ENCODE measurements around the gene KRTAP9-9. TPM values are rescaled to one million over a fixed set of nuclear protein-coding genes. Genes with fewer than 3 reads are reported as not detected.
"Not testable (repeated sequence)": the region's sequence is repeated elsewhere in the genome, so short reads cannot be mapped to it uniquely, and the experiment has no call there.

Gene KRTAP9-9
- total and polyA plus RNA-seq, 2 donors from 2014 or later = not detected

GRCh38 chr17:41249637-41250240 is 5.4 kb upstream of the KRTAP9-9 start, which contains the start of gene KRTAP9-4:
TSS of gene KRTAP9-4 (plus strand) at chr17:41249687. CDS start at chr17:41249721, 34 bp downstream.
- H3K9ac ChIP-seq (ENCODE audit: low read length in 3 of 3); H3K9me3 ChIP-seq (ENCODE audit: control insufficient read depth in 2 of 3, insufficient read depth in 1 of 3, low read length in 3 of 3); FAIRE-seq; H3K27ac ChIP-seq (ENCODE audit: low read depth in 2 of 2, low read length in 2 of 2); H3K4me3 ChIP-seq (ENCODE audit: low read length in 3 of 3); intact Hi-C loops (cut with DNase I); DNase-seq; H3K4me1 ChIP-seq (ENCODE audit: control insufficient read depth in 2 of 3, insufficient read depth in 2 of 3, low read depth in 1 of 3, low read length in 3 of 3); H3K27me3 ChIP-seq (ENCODE audit: control insufficient read depth, insufficient read depth, low read length); H3K36me3 ChIP-seq (ENCODE audit: control insufficient read depth in 2 of 3, insufficient read depth in 3 of 3, low read length in 3 of 3): not testable (repeated sequence)

DNA sequence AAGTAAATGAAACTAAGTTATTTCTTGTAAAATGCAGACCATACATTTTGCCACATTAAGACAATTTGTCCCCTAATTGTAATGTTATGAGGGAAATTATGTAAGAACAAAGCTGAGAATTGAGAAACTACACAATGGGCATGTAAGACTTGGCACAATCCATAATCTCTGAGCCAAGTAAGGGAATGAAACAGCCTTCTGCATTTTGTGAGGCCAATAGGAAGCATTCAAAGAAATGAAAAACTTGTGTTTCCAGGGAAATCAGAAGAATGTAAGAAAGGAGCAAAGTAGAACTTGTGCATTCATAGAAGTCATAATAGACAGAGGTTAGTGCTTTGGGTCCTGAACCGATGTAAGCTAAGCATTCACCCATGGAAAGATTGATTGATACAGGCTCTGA is 3.9 kb upstream of the KRTAP9-9 start:
- intact Hi-C loops (cut with DNase I) = no loop called here
- H3K4me3 ChIP-seq (ENCODE audit: low read length in 3 of 3) = no peak overlapping the region
- H3K4me1 ChIP-seq (ENCODE audit: control insufficient read depth in 2 of 3, insufficient read depth in 2 of 3, low read depth in 1 of 3, low read length in 3 of 3) = no peaks in the 10 kb centered on the region
- no peaks in the 10 kb centered on the region for H3K27me3 ChIP-seq (ENCODE audit: control insufficient read depth, insufficient read depth, low read length)
- no peak overlapping the region for H3K9ac ChIP-seq (ENCODE audit: low read length in 3 of 3)
- H3K27ac ChIP-seq (ENCODE audit: low read depth in 2 of 2, low read length in 2 of 2) = no peak overlapping the region
- H3K36me3 ChIP-seq (ENCODE audit: control insufficient read depth in 2 of 3, insufficient read depth in 3 of 3, low read length in 3 of 3) = no peaks in the 10 kb centered on the region
- no peak for FAIRE-seq
- no peaks in the 10 kb centered on the region for H3K9me3 ChIP-seq (ENCODE audit: control insufficient read depth in 2 of 3, insufficient read depth in 1 of 3, low read length in 3 of 3)
- TF ChIP-seq CTCF (IDR thresholded peaks at IDR 0.05; ENCODE audit: borderline replicate concordance, extremely low read depth, insufficient read depth) = no peak
- DNase-seq = no peak

- no peak for TF ChIP-seq CTCF (IDR thresholded peaks at IDR 0.05; ENCODE audit: borderline replicate concordance, extremely low read depth, insufficient read depth)
- Histone ChIP-seq H3K9me3 (ENCODE audit: control insufficient read depth in 2 of 3, insufficient read depth in 1 of 3, low read length in 3 of 3) (no peaks in the 10 kb centered on the region), H3K27me3 (ENCODE audit: control insufficient read depth, insufficient read depth, low read length) (no peaks in the 10 kb centered on the region), H3K4me1 (ENCODE audit: control insufficient read depth in 2 of 3, insufficient read depth in 2 of 3, low read depth in 1 of 3, low read length in 3 of 3) (no peaks in the 10 kb centered on the region), H3K9ac (ENCODE audit: low read length in 3 of 3) (no peak overlapping the region), H3K36me3 (ENCODE audit: control insufficient read depth in 2 of 3, insufficient read depth in 3 of 3, low read length in 3 of 3) (no peaks in the 10 kb centered on the region), H3K4me3 (ENCODE audit: low read length in 3 of 3) (no peak overlapping the region), H3K27ac (ENCODE audit: low read depth in 2 of 2, low read length in 2 of 2) (no peak overlapping the region)
- intact Hi-C loops (cut with DNase I) = no loop called here
- DNase-seq (no peak), FAIRE-seq (no peak)
These were observed 323 bp upstream of the KRTAP9-9 start for GRCh38 chr17:41254861-41255260.

DNA sequence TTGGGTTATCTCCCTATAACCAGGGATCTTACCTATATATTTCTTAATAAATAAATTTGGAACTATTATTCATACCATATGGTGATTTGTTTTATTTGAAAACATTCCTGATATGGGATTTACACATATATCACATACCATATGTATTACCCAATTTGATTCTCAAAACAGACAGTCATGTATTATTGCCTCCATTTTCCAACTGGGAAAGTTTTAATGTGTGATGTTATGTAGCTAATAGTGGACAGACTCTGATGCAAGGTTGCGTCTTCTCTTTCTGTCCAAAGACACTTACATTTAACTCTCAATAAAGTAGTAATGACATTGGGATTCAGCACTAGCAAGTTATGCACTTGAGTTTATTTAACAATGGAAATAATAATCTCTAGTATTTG is 1.1 kb downstream of the KRTAP9-9 start:
- FAIRE-seq = no peak
- TF ChIP-seq CTCF (IDR thresholded peaks at IDR 0.05; ENCODE audit: borderline replicate concordance, extremely low read depth, insufficient read depth) = no peak
- Histone ChIP-seq H3K27me3 (ENCODE audit: control insufficient read depth, insufficient read depth, low read length) (no peaks in the 10 kb centered on the region), H3K27ac (ENCODE audit: low read depth in 2 of 2, low read length in 2 of 2) (no peak overlapping the region), H3K4me1 (ENCODE audit: control insufficient read depth in 2 of 3, insufficient read depth in 2 of 3, low read depth in 1 of 3, low read length in 3 of 3) (no peaks in the 10 kb centered on the region), H3K9me3 (ENCODE audit: control insufficient read depth in 2 of 3, insufficient read depth in 1 of 3, low read length in 3 of 3) (no peaks in the 10 kb centered on the region), H3K9ac (ENCODE audit: low read length in 3 of 3) (no peak overlapping the region), H3K4me3 (ENCODE audit: low read length in 3 of 3) (no peak overlapping the region), H3K36me3 (ENCODE audit: control insufficient read depth in 2 of 3, insufficient read depth in 3 of 3, low read length in 3 of 3) (no peaks in the 10 kb centered on the region)
- intact Hi-C loops (cut with DNase I) = no loop called here
- DNase-seq = no peak

Data from kidney (tissue), 14 donors.